RWPE1 (cell line): Measurements from ENCODE around the gene NRP2.

ENCODE experiments used
- CTCF ChIA-PET: fragments of 350-600 bp; sonication (Branson Sonifier 250); formaldehyde crosslinking; extraction: SDS; loops from one replicate; lab custom pipeline; 2021; lab: Yijun Ruan, JAX
- POLR2A ChIA-PET: fragments of 400-600 bp; formaldehyde crosslinking; extraction: SDS; loops from one replicate; lab custom pipeline; 2020; ENCODE audit warnings: antibody characterized with exemption; ENCODE audit not compliant: low non-redundant PET; lab: Yijun Ruan, JAX
- DNase-seq: peaks from one replicate; pipeline ENCODE4 v3.0.0; 2012; ENCODE audit warnings: low spot score
- H3K27ac ChIP-seq: fragments of 450-650 bp; 2 replicates; pipeline ENCODE4 v1.5.1; 2017
- TF ChIP-seq, protein P1 (sequence below): fragments of 450-650 bp; conservative IDR thresholded peaks from 2 replicates; pipeline ENCODE4 v1.5.1; 2017; ENCODE audit warnings: low read depth, mild to moderate bottlenecking

NRP2 gene

GRCh38 chr2:205785507-205786260 lies 103.4 kb downstream of the NRP2 start:
- CTCF ChIA-PET: interaction anchor here (0.6 kb wide), 1 partner anchor 91 kb away, joined by 3 read pairs; no protein-coding TSS in a partner anchor
- TF ChIP-seq, protein P1, sequence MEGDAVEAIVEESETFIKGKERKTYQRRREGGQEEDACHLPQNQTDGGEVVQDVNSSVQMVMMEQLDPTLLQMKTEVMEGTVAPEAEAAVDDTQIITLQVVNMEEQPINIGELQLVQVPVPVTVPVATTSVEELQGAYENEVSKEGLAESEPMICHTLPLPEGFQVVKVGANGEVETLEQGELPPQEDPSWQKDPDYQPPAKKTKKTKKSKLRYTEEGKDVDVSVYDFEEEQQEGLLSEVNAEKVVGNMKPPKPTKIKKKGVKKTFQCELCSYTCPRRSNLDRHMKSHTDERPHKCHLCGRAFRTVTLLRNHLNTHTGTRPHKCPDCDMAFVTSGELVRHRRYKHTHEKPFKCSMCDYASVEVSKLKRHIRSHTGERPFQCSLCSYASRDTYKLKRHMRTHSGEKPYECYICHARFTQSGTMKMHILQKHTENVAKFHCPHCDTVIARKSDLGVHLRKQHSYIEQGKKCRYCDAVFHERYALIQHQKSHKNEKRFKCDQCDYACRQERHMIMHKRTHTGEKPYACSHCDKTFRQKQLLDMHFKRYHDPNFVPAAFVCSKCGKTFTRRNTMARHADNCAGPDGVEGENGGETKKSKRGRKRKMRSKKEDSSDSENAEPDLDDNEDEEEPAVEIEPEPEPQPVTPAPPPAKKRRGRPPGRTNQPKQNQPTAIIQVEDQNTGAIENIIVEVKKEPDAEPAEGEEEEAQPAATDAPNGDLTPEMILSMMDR: no peak
- DNase-seq: no peak

DNA sequence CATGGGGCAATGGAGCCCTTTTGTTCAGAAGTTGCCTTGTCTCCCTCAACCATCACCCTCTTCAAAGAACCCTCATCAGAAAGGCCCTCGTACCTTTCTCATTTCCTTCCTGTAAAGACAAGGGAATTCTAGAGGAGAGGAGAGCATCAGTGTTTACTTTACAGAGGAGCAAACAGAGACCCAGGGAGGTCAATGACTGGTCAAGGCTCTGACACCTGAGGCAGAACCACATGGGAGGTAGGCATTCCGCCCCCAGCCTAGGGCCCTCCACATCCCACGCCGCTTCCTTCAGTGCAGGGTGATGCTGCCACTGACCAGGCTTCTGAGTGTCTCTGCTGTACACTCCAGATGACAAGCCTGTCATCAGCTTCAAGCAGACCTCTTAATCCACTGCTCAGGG lies 104.7 kb downstream of the NRP2 start:
- ChIA-PET POLR2A (no interaction called here), CTCF (no interaction called here)

More at GRCh38 chr2:205785507-205786260, 103.4 kb downstream of the NRP2 start:
- POLR2A ChIA-PET: no interaction called here
- no peak overlapping the region for H3K27ac ChIP-seq

GRCh38 chr2:205787761-205788160 lies 105.5 kb downstream of the NRP2 start:
- POLR2A ChIA-PET: no interaction called here
- no peak for DNase-seq
- TF ChIP-seq, protein P1: no peak
- CTCF ChIA-PET: no interaction called here
- H3K27ac ChIP-seq: no peak overlapping the region

More for the DNA sequence above, 104.7 kb downstream of the NRP2 start:
- DNase-seq: no peak
- H3K27ac ChIP-seq: no peak overlapping the region
- TF ChIP-seq, protein P1: no peak

- TF ChIP-seq, protein P1: no peak
- no peak overlapping the region for H3K27ac ChIP-seq
- no peak for DNase-seq
- ChIA-PET POLR2A (no interaction called here), CTCF (interaction anchor here (0.7 kb wide), 1 partner anchor 487 kb away, joined by 5 read pairs; no protein-coding TSS in a partner anchor)
These were observed 107.6 kb downstream of the NRP2 start for GRCh38 chr2:205789906-205790305.

DNA sequence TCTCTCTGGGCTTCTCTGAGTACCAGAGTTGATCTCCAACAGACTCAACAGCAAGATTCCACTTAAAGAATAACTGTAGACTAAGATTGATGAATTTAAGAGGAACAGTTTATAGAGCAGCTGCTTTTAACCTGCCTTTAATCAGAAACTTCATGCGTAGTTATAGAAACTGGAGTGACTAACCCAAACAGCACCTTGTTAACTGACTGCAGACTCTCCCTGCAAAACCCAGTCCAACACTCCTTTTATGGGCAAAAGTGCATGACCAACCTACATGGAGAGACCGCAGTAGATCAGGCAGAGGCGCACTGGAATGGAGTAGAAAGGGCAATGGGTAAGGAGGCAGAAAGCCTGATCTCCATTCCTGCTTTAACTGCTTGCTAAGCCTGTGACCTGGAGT lies 110.6 kb downstream of the NRP2 start:
- CTCF ChIA-PET: no interaction called here
- TF ChIP-seq, protein P1: no peak
- no peak overlapping the region for H3K27ac ChIP-seq
- no peak for DNase-seq
- POLR2A ChIA-PET: no interaction called here

DNA sequence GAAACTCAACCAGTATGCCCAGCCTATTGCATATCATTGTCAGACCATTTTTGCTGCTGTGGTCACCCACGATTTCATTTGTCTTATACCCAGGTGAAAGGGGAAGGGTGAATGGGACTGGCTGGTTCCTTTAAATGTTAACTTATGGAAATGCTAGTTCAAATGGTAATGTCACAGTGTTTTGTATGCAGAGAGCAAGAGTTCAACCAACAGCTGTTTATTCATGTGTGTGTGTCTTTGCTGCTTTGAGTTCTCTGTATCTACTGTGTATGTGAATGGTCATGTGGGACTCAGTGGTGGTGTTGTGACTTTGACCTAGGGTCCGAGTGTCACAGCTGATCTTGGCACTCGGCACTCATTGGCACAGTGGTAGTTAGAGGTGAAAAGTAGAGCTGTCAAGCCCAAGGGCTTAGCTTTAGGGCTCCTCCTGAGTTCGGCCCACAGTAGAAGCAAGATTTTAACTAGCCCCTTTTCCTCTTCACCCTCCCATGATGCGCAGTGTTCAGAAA lies 114.6 kb downstream of the NRP2 start:
- CTCF ChIA-PET: no interaction called here
- TF ChIP-seq, protein P1: no peak

More for the DNA sequence above, 114.6 kb downstream of the NRP2 start:
- H3K27ac ChIP-seq: no peak overlapping the region
- POLR2A ChIA-PET: no interaction called here
- DNase-seq: no peak
